Measurements from ENCODE around the gene RAD23A. TPM values are rescaled to one million over a fixed set of nuclear protein-coding genes. Genes with fewer than 3 reads are reported as not detected.

Gene RAD23A
- total and polyA plus RNA-seq, 2 donors (not counting 3 experiments of a cell fraction or from before 2014, with no cell fraction given) = 66.9 to 102 TPM

DNA sequence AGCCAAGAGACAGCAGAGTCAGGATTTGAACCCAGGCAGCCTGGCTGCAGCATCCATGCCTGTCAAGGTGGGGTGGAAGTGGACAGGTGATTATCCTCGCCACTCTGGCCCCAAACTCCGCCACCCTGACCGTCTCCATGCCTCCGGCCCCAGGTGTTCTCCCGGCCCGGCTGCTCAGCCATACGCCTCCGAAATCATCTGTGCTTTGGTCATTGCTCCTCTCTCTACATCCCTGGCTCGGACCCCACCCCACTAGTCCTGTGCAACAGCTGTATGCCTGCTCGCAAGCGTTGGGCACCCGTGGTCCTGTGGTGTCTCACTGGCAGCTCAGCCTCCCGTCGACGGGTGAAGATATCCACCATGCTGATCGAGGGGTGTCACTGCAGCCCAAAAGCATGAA lies 27.6 kb downstream of the RAD23A start:
- no peak overlapping the region for H3K27ac ChIP-seq (ENCODE audit: insufficient read depth, low read depth, low read length)
- no peak for DNase-seq (ENCODE audit: low read depth, low spot score)
- no peaks in the 10 kb centered on the region for H3K9me1 ChIP-seq (replicated peaks; ENCODE audit: control insufficient read depth, extremely low read depth, insufficient read depth, low read length)
- dilution Hi-C loops (cut with MboI; ENCODE audit: extremely low pct_ligation_motif_present, low sequenced_read_pairs) (no loop called here), intact Hi-C loops (cut with micrococcal nuclease) (no loop called here)
- H3K4me1 ChIP-seq (ENCODE audit: control insufficient read depth, extremely low read depth, insufficient read depth, low read length) = no peaks in the 10 kb centered on the region
- no peaks in the 10 kb centered on the region for H3K27me3 ChIP-seq (ENCODE audit: control insufficient read depth in 2 of 2, insufficient read depth in 2 of 2, low read length in 2 of 2)
- H3K9me3 ChIP-seq (replicated peaks; ENCODE audit: control insufficient read depth, insufficient read depth, low read length) = no peaks in the 10 kb centered on the region
- no peak overlapping the region for H3K4me3 ChIP-seq (replicated peaks in 1 of 3; ENCODE audit: insufficient read depth in 1 of 3, low read depth in 1 of 3, low read length in 3 of 3)
- no peak overlapping the region for H3K4me2 ChIP-seq (ENCODE audit: insufficient read depth, low read length)
- H3K79me2 ChIP-seq (ENCODE audit: control insufficient read depth, insufficient read depth, low read length) = no peaks in the 10 kb centered on the region
- FAIRE-seq = no peak
- H3K36me3 ChIP-seq (ENCODE audit: control insufficient read depth in 2 of 2, extremely low read depth in 1 of 2, insufficient read depth in 2 of 2, low read length in 2 of 2) = no peaks in the 10 kb centered on the region
- H2AFZ ChIP-seq (ENCODE audit: low read depth, low read length) = no peak overlapping the region
- no TSS peak for BruUV-seq (replicated peaks)
- ChIA-PET CTCF (interaction anchor here (1.4 to 13.4 kb wide), 2 partner anchors 120 to 128 kb away, joined by 3 to 543 read pairs; no protein-coding TSS in a partner anchor), POLR2A (no interaction called here)
- H4K20me1 ChIP-seq (replicated peaks; ENCODE audit: control insufficient read depth, extremely low read depth, insufficient read depth, low read length) = no peaks in the 10 kb centered on the region
- no peak overlapping the region for H3K9ac ChIP-seq (replicated peaks; ENCODE audit: extremely low read depth, insufficient read depth, low read length)
- TF ChIP-seq MAX (IDR thresholded peaks at IDR 0.05; ENCODE audit: insufficient read depth, insufficient read length) = no peak
- TF ChIP-seq POLR2AphosphoS5 (IDR thresholded peaks at IDR 0.05; ENCODE audit: insufficient read depth, low read depth, low read length) = no peak
- no peak for TF ChIP-seq EZH2 (IDR thresholded peaks at IDR 0.05; ENCODE audit: borderline replicate concordance, low read depth, low read length, severe bottlenecking)
- no peak for TF ChIP-seq FOS (IDR thresholded peaks at IDR 0.05; ENCODE audit: borderline replicate concordance, insufficient read depth, low read length)
- no peak for TF ChIP-seq CTCF (IDR thresholded peaks at IDR 0.05; ENCODE audit: extremely low read depth in 1 of 2, insufficient read depth in 1 of 2, low read depth in 1 of 2, low read length in 2 of 2)
- TF ChIP-seq POLR2A (IDR thresholded peaks at IDR 0.05; ENCODE audit: low read depth, low read length) = no peak
- no peak for TF ChIP-seq MYC (IDR thresholded peaks at IDR 0.05; ENCODE audit: low read depth, low read length)
- TF ChIP-seq JUN (IDR thresholded peaks at IDR 0.05; ENCODE audit: borderline replicate concordance, insufficient read depth, insufficient read length, low read depth) = no peak
- no peak for TF ChIP-seq GATA2 (IDR thresholded peaks at IDR 0.05; ENCODE audit: insufficient read depth, insufficient read length, low read depth, low read length)
